GM10847 (cell line): ENCODE results near the gene UBE2L3.

Experiments used
- POLR2A ChIP-seq: IDR thresholded peaks from 2 replicates; pipeline ENCODE4 v1.6.1; 2011; ENCODE audit not compliant: insufficient read length; ENCODE audit errors: extremely low read depth

Gene UBE2L3

GRCh38 chr22:21661991-21662390 is 94.5 kb downstream of the UBE2L3 start:
- no peak for TF ChIP-seq POLR2A

- no peak for TF ChIP-seq POLR2A
Observed at GRCh38 chr22:21663738-21664137, 96.2 kb downstream of the UBE2L3 start.

- no peak for TF ChIP-seq POLR2A
Observed at GRCh38 chr22:21665047-21665851, 97.7 kb downstream of the UBE2L3 start.

GRCh38 chr22:21666786-21667185 is 99.3 kb downstream of the UBE2L3 start:
- no peak for TF ChIP-seq POLR2A

GRCh38 chr22:21669026-21669425 is 101.5 kb downstream of the UBE2L3 start:
- no peak for TF ChIP-seq POLR2A

GRCh38 chr22:21672107-21672629 is 104.7 kb downstream of the UBE2L3 start:
- TF ChIP-seq POLR2A = no peak
